ENCODE measurements around the gene UGT1A4. TPM values are rescaled to one million over a fixed set of nuclear protein-coding genes. Genes with fewer than 3 reads are reported as not detected.

Gene UGT1A4
- total RNA-seq, 1 experiment from 2014 or later, result 6.1 TPM

DNA sequence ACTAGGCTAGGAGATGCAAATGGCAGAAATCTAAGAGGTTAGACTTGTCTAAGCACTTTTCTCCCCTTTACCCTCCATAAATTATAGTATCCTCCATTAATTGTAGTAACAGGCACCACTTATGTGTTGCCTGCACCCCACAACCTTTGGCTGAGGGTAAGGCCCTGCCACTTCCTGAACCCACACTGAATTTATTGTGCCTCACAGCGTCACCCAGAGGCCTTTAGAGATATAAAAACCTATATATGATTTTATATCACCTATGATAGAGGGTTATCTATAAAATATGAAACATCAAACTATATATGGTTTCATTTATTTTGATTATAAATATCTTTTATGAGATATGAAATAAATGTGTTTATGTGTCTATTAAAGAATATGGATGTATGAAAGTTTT lies 44.2 kb upstream of the UGT1A4 start:
- intact Hi-C loops (cut with micrococcal nuclease; ENCODE audit: unreplicated experiment), result no loop called here
- no peaks in the 10 kb centered on the region for H3K36me3 Mint-ChIP-seq (ENCODE audit: insufficient read depth, unreplicated experiment)

DNA sequence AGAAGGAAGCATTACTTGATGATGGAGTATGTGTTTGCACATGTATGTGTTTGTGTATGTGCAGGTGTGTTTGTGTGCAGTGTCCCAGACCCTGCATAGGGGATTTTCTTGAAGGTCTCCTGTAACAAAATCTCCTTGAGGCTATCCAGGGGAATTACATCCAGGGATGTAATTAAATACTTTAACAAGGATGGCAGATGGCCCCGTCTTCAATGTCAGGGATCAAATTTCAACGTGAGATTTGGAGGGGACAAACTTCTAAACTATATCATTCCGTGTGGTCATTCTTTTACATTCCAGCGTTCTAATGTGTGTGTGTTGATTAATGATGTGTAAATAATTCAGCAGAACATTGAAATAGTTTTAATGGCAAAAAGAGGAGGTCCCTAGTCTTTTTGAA lies 43.5 kb upstream of the UGT1A4 start:
- peaks cover 3% of the 10 kb centered on the region for H3K9me3 Mint-ChIP-seq (ENCODE audit: low read depth, unreplicated experiment)
- CTCF ChIA-PET, result no interaction called here
- TF ChIP-seq, protein P1, sequence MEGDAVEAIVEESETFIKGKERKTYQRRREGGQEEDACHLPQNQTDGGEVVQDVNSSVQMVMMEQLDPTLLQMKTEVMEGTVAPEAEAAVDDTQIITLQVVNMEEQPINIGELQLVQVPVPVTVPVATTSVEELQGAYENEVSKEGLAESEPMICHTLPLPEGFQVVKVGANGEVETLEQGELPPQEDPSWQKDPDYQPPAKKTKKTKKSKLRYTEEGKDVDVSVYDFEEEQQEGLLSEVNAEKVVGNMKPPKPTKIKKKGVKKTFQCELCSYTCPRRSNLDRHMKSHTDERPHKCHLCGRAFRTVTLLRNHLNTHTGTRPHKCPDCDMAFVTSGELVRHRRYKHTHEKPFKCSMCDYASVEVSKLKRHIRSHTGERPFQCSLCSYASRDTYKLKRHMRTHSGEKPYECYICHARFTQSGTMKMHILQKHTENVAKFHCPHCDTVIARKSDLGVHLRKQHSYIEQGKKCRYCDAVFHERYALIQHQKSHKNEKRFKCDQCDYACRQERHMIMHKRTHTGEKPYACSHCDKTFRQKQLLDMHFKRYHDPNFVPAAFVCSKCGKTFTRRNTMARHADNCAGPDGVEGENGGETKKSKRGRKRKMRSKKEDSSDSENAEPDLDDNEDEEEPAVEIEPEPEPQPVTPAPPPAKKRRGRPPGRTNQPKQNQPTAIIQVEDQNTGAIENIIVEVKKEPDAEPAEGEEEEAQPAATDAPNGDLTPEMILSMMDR (IDR thresholded peaks at IDR 0.05; ENCODE audit: unreplicated experiment), result no peak
- intact Hi-C loops (cut with micrococcal nuclease; ENCODE audit: unreplicated experiment), result no loop called here
- H3K36me3 Mint-ChIP-seq (ENCODE audit: insufficient read depth, unreplicated experiment), result no peaks in the 10 kb centered on the region
- no peak overlapping the region for H3K4me3 Mint-ChIP-seq (ENCODE audit: low read depth, unreplicated experiment)
- no peaks in the 10 kb centered on the region for H3K27me3 Mint-ChIP-seq (ENCODE audit: unreplicated experiment)
- no peak for DNase-seq
- BruUV-seq (replicated peaks), result no TSS peak
- peaks cover 15% of the 10 kb centered on the region for H3K4me1 Mint-ChIP-seq (ENCODE audit: low read depth, unreplicated experiment)
- no peak overlapping the region for H3K27ac Mint-ChIP-seq (ENCODE audit: unreplicated experiment)

More for the DNA sequence above, 44.2 kb upstream of the UGT1A4 start:
- peaks cover 3% of the 10 kb centered on the region for H3K9me3 Mint-ChIP-seq (ENCODE audit: low read depth, unreplicated experiment)
- H3K4me1 Mint-ChIP-seq (ENCODE audit: low read depth, unreplicated experiment), result peaks cover 15% of the 10 kb centered on the region
- no peak overlapping the region for H3K4me3 Mint-ChIP-seq (ENCODE audit: low read depth, unreplicated experiment)
- TF ChIP-seq, protein P1 (IDR thresholded peaks at IDR 0.05; ENCODE audit: unreplicated experiment), result no peak
- H3K27me3 Mint-ChIP-seq (ENCODE audit: unreplicated experiment), result no peaks in the 10 kb centered on the region
- no peak for DNase-seq
- CTCF ChIA-PET, result no interaction called here
- BruUV-seq (replicated peaks), result no TSS peak
- H3K27ac Mint-ChIP-seq (ENCODE audit: unreplicated experiment), result no peak overlapping the region

DNA sequence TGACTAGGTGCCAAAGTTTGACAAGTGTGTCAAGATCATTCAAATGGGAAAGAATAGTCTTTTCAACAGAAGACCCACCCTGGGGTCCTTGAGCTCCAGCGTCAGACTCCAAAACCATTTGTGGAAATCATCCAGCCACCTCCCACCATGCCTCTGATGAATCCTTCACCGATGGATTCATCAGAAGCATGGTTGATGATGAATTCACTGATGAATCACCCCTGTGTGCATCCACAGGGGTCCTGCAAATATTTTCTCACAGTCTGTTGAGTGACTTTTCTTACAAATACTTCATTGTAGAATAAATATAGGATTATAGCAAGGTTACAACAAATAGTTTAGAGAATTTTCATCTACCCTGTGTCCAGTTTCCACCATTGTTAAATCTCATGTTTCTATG lies 42.5 kb upstream of the UGT1A4 start:
- Mint-ChIP-seq H3K27ac (ENCODE audit: unreplicated experiment) (no peak overlapping the region), H3K27me3 (ENCODE audit: unreplicated experiment) (no peaks in the 10 kb centered on the region), H3K9me3 (ENCODE audit: low read depth, unreplicated experiment) (peaks cover 3% of the 10 kb centered on the region), H3K36me3 (ENCODE audit: insufficient read depth, unreplicated experiment) (no peaks in the 10 kb centered on the region), H3K4me3 (ENCODE audit: low read depth, unreplicated experiment) (no peak overlapping the region), H3K4me1 (ENCODE audit: low read depth, unreplicated experiment) (peaks cover 11% of the 10 kb centered on the region)
- CTCF ChIA-PET, result no interaction called here
- BruUV-seq (replicated peaks), result no TSS peak
- intact Hi-C loops (cut with micrococcal nuclease; ENCODE audit: unreplicated experiment), result no loop called here
- DNase-seq, result no peak
- TF ChIP-seq, protein P1 (IDR thresholded peaks at IDR 0.05; ENCODE audit: unreplicated experiment), result no peak

DNA sequence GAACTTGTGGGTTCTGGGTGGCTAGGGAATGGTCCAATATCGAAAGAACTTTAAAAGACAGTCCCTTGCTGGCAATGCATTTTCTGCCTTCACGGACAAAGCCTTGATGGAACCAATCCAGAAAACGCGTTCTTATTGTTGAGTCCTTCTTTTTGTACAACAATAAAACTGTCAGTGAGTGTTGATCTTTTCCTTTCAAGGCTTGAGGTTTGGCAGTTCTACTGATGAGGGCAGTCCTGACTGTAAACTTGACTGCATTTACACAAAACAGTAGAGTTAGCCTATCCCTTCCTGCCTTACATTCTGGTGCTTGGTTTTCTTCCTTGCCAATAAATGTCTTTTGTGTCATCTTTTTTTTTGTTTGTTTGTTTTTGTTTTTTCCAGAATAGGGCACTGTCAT lies 39.3 kb upstream of the UGT1A4 start:
- Mint-ChIP-seq H3K4me3 (ENCODE audit: low read depth, unreplicated experiment) (no peak overlapping the region), H3K4me1 (ENCODE audit: low read depth, unreplicated experiment) (no peaks in the 10 kb centered on the region), H3K27ac (ENCODE audit: unreplicated experiment) (no peak overlapping the region), H3K27me3 (ENCODE audit: unreplicated experiment) (no peaks in the 10 kb centered on the region), H3K9me3 (ENCODE audit: low read depth, unreplicated experiment) (peaks cover 3% of the 10 kb centered on the region), H3K36me3 (ENCODE audit: insufficient read depth, unreplicated experiment) (no peaks in the 10 kb centered on the region)
- intact Hi-C loops (cut with micrococcal nuclease; ENCODE audit: unreplicated experiment), result no loop called here
- no TSS peak for BruUV-seq (replicated peaks)
- CTCF ChIA-PET, result no interaction called here
- TF ChIP-seq, protein P1 (IDR thresholded peaks at IDR 0.05; ENCODE audit: unreplicated experiment), result no peak
- no peak for DNase-seq

Data from Calu3 (cell line).